ENCODE measurements around the gene E2F7. TPM values are rescaled to one million over a fixed set of nuclear protein-coding genes. Genes with fewer than 3 reads are reported as not detected.

The E2F7 gene
- total RNA-seq, 1 experiment from 2014 or later = 28.4 TPM

- H3K4me3 Mint-ChIP-seq = peak overlapping the region; percentile 89; the same call in 1 of the 2 replicates
- no peaks in the 10 kb centered on the region for H3K27me3 Mint-ChIP-seq (ENCODE audit: low read depth)
- POLR2A ChIA-PET = no interaction called here
- H3K9me3 Mint-ChIP-seq = no peaks in the 10 kb centered on the region
- no peak overlapping the region for H3K27ac Mint-ChIP-seq
- H3K4me1 Mint-ChIP-seq = peaks cover 33% of the 10 kb centered on the region
- H3K36me3 Mint-ChIP-seq = peaks cover 48% of the 10 kb centered on the region
- no peak for TF ChIP-seq FOXK1 (CRISPR knock-in tag; IDR thresholded peaks at IDR 0.05)
- TF ChIP-seq IRF2 (CRISPR knock-in tag; IDR thresholded peaks at IDR 0.05; ENCODE audit: borderline replicate concordance, low read depth) = no peak
- TF ChIP-seq ATF3 (CRISPR knock-in tag; conservative IDR thresholded peaks at IDR 0.05) = no peak
- no peak for TF ChIP-seq SMAD4 (CRISPR knock-in tag; IDR thresholded peaks at IDR 0.05)
- TF ChIP-seq ZNF121 (CRISPR knock-in tag; IDR thresholded peaks at IDR 0.05) = no peak
- no peak for TF ChIP-seq FOXP4 (CRISPR knock-in tag; IDR thresholded peaks at IDR 0.05)
- TF ChIP-seq RORB (CRISPR knock-in tag; IDR thresholded peaks at IDR 0.05) = no peak
- no peak for TF ChIP-seq IRF1 (CRISPR knock-in tag; IDR thresholded peaks at IDR 0.05)
- no peak for TF ChIP-seq ZNF138 (CRISPR knock-in tag; conservative IDR thresholded peaks at IDR 0.05)
- TF ChIP-seq ZBTB21 (CRISPR knock-in tag; IDR thresholded peaks at IDR 0.05; ENCODE audit: borderline replicate concordance) = no peak
- no peak for TF ChIP-seq GABPB1 (CRISPR knock-in tag; IDR thresholded peaks at IDR 0.05)
- TF ChIP-seq, protein P1, sequence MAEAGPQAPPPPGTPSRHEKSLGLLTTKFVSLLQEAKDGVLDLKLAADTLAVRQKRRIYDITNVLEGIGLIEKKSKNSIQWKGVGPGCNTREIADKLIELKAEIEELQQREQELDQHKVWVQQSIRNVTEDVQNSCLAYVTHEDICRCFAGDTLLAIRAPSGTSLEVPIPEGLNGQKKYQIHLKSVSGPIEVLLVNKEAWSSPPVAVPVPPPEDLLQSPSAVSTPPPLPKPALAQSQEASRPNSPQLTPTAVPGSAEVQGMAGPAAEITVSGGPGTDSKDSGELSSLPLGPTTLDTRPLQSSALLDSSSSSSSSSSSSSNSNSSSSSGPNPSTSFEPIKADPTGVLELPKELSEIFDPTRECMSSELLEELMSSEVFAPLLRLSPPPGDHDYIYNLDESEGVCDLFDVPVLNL (CRISPR knock-in tag; IDR thresholded peaks at IDR 0.05; ENCODE audit: borderline replicate concordance, low read depth) = no peak
- no peak for TF ChIP-seq JUN (CRISPR knock-in tag; IDR thresholded peaks at IDR 0.05)
- TF ChIP-seq NFE2L1 (CRISPR knock-in tag; IDR thresholded peaks at IDR 0.05) = no peak
- no peak for TF ChIP-seq HMGA2 (CRISPR knock-in tag; IDR thresholded peaks at IDR 0.05)
- no peak for TF ChIP-seq ZNF416 (CRISPR knock-in tag; IDR thresholded peaks at IDR 0.05)
- no peak for TF ChIP-seq MYBL2 (CRISPR knock-in tag; IDR thresholded peaks at IDR 0.05)
- no peak for TF ChIP-seq NR1H2 (CRISPR knock-in tag; IDR thresholded peaks at IDR 0.05)
- DNase-seq (ENCODE audit: low spot score) (no peak), ATAC-seq (no peak)
- CTCF ChIA-PET = no interaction called here
These were observed 2.4 kb downstream of the E2F7 start for GRCh38 chr12:77062846-77063461.

DNA sequence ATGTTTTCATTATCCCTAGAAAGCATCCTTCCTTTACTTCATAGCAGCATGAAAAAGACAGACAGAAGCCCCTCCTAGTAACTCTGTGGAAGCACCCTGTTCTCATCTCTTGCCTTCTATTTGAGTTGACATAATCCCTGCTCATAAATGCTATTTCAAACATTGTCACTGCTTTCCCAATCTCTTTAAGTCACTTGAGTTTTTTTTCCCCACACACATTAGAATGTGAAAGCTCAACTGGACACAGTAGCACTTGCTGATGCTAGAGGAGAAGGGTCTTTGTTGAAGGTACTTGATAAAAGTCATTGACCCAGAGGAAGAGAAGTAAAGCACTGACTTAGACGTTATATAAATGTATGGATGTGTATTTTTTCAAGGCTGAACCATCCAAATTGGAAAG is 3.0 kb downstream of the E2F7 start:
- H3K27ac Mint-ChIP-seq = no peak overlapping the region
- no peaks in the 10 kb centered on the region for H3K27me3 Mint-ChIP-seq (ENCODE audit: low read depth)
- H3K9me3 Mint-ChIP-seq = no peaks in the 10 kb centered on the region
- H3K36me3 Mint-ChIP-seq = peaks cover 52% of the 10 kb centered on the region
- TF ChIP-seq SOX15 (CRISPR knock-in tag; IDR thresholded peaks at IDR 0.05) = no peak
- no peak for TF ChIP-seq ZBTB21 (CRISPR knock-in tag; IDR thresholded peaks at IDR 0.05; ENCODE audit: borderline replicate concordance)
- TF ChIP-seq ZNF121 (CRISPR knock-in tag; IDR thresholded peaks at IDR 0.05) = no peak
- TF ChIP-seq ZNF423 (CRISPR knock-in tag; IDR thresholded peaks at IDR 0.05) = no peak
- TF ChIP-seq, protein P1 (CRISPR knock-in tag; IDR thresholded peaks at IDR 0.05; ENCODE audit: borderline replicate concordance, low read depth) = no peak
- TF ChIP-seq NFE2L1 (CRISPR knock-in tag; IDR thresholded peaks at IDR 0.05) = no peak
- DNase-seq (ENCODE audit: low spot score) = no peak
- ChIA-PET CTCF (no interaction called here), POLR2A (no interaction called here)
- H3K4me3 Mint-ChIP-seq = no peak overlapping the region
- ATAC-seq = no peak
- H3K4me1 Mint-ChIP-seq = peaks cover 33% of the 10 kb centered on the region
